A549 (cell line): ENCODE data around the gene CCR2.

Source experiments
- HDAC2 ChIP-seq: fragments of 200-600 bp; sonication (generic); IDR thresholded peaks from 2 replicates; pipeline ENCODE4 v1.6.1; 2016
- RAD21 ChIP-seq, 2 experiments: fragments of >200 bp in 1 of 2; sonication (Bioruptor Twin) in 1 of 2; formaldehyde crosslinking in 1 of 2; IDR thresholded peaks in 1 of 2; conservative IDR thresholded peaks in 1 of 2; 2 replicates in 1 of 2; 3 replicates in 1 of 2; pipeline ENCODE4 v1.6.1; 2012 to 2018; ENCODE audit warnings: inconsistent platforms in 1 of 2
- TF ChIP-seq, protein P1 (sequence below): fragments of >200 bp; sonication (Bioruptor Twin); formaldehyde crosslinking; IDR thresholded peaks from 3 replicates; pipeline ENCODE4 v1.5.1; 2016

DNA sequence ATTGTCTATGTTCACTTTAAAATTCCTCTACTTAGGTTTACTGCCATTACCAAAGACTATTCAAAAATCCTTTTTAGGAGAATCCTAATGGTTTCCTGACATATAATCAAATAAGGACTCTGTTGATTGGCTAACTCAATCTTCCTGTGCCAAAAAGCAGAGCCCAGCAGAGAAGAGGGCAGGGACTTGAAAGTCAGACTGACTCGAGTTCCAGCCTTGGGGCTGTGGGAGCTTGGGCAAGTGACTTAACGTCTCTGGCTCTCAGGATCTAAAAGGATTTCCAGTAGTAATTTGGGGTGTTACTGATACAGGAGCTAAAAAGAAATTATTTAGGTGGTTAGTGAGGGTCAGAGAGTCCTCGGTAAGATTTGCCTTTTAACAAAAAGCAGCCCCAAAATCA is 27.7 kb downstream of the CCR2 start:
- TF ChIP-seq RAD21 (conservative IDR thresholded peaks at IDR 0.05 in 1 of 2, IDR thresholded peaks at IDR 0.05 in 1 of 2) (no peak), HDAC2 (no peak)
- TF ChIP-seq, protein P1, sequence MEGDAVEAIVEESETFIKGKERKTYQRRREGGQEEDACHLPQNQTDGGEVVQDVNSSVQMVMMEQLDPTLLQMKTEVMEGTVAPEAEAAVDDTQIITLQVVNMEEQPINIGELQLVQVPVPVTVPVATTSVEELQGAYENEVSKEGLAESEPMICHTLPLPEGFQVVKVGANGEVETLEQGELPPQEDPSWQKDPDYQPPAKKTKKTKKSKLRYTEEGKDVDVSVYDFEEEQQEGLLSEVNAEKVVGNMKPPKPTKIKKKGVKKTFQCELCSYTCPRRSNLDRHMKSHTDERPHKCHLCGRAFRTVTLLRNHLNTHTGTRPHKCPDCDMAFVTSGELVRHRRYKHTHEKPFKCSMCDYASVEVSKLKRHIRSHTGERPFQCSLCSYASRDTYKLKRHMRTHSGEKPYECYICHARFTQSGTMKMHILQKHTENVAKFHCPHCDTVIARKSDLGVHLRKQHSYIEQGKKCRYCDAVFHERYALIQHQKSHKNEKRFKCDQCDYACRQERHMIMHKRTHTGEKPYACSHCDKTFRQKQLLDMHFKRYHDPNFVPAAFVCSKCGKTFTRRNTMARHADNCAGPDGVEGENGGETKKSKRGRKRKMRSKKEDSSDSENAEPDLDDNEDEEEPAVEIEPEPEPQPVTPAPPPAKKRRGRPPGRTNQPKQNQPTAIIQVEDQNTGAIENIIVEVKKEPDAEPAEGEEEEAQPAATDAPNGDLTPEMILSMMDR = no peak
